H9 (cell line): ENCODE data around the gene PGS1. TPM values are rescaled to one million over a fixed set of nuclear protein-coding genes. Genes with fewer than 3 reads are reported as not detected.

ENCODE experiments used
- DNase-seq: peaks from one replicate; pipeline ENCODE4 v3.0.0-alpha.2; 2017
- H2AFZ ChIP-seq: one replicate; pipeline ENCODE4 v1.6.1; 2013; ENCODE audit warnings: mild to moderate bottlenecking, low read length, control low read depth, moderate library complexity
- H2AK5ac ChIP-seq: 2 replicates; pipeline ENCODE4 v1.6.1; 2013; ENCODE audit warnings: low read length, control low read depth, mixed read lengths; ENCODE audit not compliant: insufficient read length
- H2BK120ac ChIP-seq: one replicate; pipeline ENCODE4 v1.6.1; 2013; ENCODE audit warnings: low read depth, mild to moderate bottlenecking, low read length, control low read depth, inconsistent platforms; ENCODE audit not compliant: poor library complexity, severe bottlenecking
- H2BK12ac ChIP-seq: 2 replicates; pipeline ENCODE4 v1.6.1; 2013; ENCODE audit warnings: low read length, control low read depth, mixed read lengths, low read depth; ENCODE audit not compliant: insufficient read length
- H2BK15ac ChIP-seq: 2 replicates; pipeline ENCODE4 v1.6.1; 2013; ENCODE audit warnings: low read depth, low read length, control low read depth
- H2BK20ac ChIP-seq: one replicate; pipeline ENCODE4 v1.6.1; 2013; ENCODE audit warnings: low read depth, mild to moderate bottlenecking, low read length, control low read depth, inconsistent platforms; ENCODE audit not compliant: poor library complexity, severe bottlenecking
- H2BK5ac ChIP-seq: 2 replicates; pipeline ENCODE4 v1.6.1; 2013; ENCODE audit warnings: low read length, control low read depth, mixed read lengths; ENCODE audit not compliant: insufficient read length
- H3K14ac ChIP-seq: 2 replicates; pipeline ENCODE4 v1.6.1; 2013; ENCODE audit warnings: low read length, control low read depth; ENCODE audit not compliant: insufficient read depth
- H3K18ac ChIP-seq: 2 replicates; pipeline ENCODE4 v1.6.1; 2013; ENCODE audit warnings: low read depth, mild to moderate bottlenecking, mixed read lengths, low read length, control low read depth; ENCODE audit not compliant: insufficient read length
- H3K23ac ChIP-seq: 2 replicates; pipeline ENCODE4 v1.6.1; 2013; ENCODE audit warnings: low read length, control low read depth, mixed read lengths, low read depth; ENCODE audit not compliant: insufficient read length
- H3K23me2 ChIP-seq: 2 replicates; pipeline ENCODE4 v1.6.1; 2013; ENCODE audit warnings: low read depth, mild to moderate bottlenecking, mixed read lengths, low read length, control low read depth; ENCODE audit not compliant: insufficient read length, poor library complexity, severe bottlenecking
- H3K27ac ChIP-seq: 2 replicates; pipeline ENCODE4 v1.5.1; 2013; ENCODE audit warnings: low read length, control low read depth, mixed read lengths, low read depth; ENCODE audit not compliant: insufficient read length
- H3K27me3 ChIP-seq: 2 replicates; pipeline ENCODE4 v1.6.1; 2013; ENCODE audit warnings: low read length, control low read depth, inconsistent platforms; ENCODE audit not compliant: insufficient read depth
- H3K4ac ChIP-seq: 2 replicates; pipeline ENCODE4 v1.6.1; 2013; ENCODE audit warnings: low read depth, mild to moderate bottlenecking, control low read depth, inconsistent platforms, low read length, moderate library complexity
- H3K4me1 ChIP-seq: 2 replicates; pipeline ENCODE4 v1.6.1; 2013; ENCODE audit warnings: low read length, control low read depth, inconsistent platforms; ENCODE audit not compliant: insufficient read depth
- H3K4me2 ChIP-seq: 2 replicates; pipeline ENCODE4 v1.6.1; 2013; ENCODE audit warnings: low read length, control low read depth, mixed read lengths; ENCODE audit not compliant: insufficient read length, insufficient read depth
- H3K56ac ChIP-seq: 2 replicates; pipeline ENCODE4 v1.6.1; 2013; ENCODE audit warnings: low read depth, mild to moderate bottlenecking, mixed read lengths, low read length, control low read depth; ENCODE audit not compliant: insufficient read length
- H3K79me1 ChIP-seq: 2 replicates; pipeline ENCODE4 v1.6.1; 2013; ENCODE audit warnings: low read depth, mild to moderate bottlenecking, moderate library complexity, low read length, control low read depth, inconsistent platforms; ENCODE audit not compliant: insufficient read depth, poor library complexity, severe bottlenecking
- H3K79me2 ChIP-seq: 2 replicates; pipeline ENCODE4 v1.6.1; 2013; ENCODE audit warnings: low read length, control low read depth, inconsistent platforms; ENCODE audit not compliant: insufficient read depth
- H3K9ac ChIP-seq: 2 replicates; pipeline ENCODE4 v1.6.1; 2013; ENCODE audit warnings: low read length, control low read depth, mixed read lengths; ENCODE audit not compliant: insufficient read length; ENCODE audit errors: extremely low read depth
- H3K9me3 ChIP-seq: one replicate; pipeline ENCODE4 v1.6.1; 2013; ENCODE audit warnings: low read depth, low read length, inconsistent platforms; ENCODE audit not compliant: control insufficient read depth
- H3T11ph ChIP-seq: one replicate; pipeline ENCODE4 v1.6.1; 2013; ENCODE audit warnings: mild to moderate bottlenecking, low read length, control low read depth, inconsistent platforms
- H4K20me1 ChIP-seq: one replicate; pipeline ENCODE4 v1.6.1; 2013; ENCODE audit not compliant: control insufficient read depth, insufficient read length, insufficient read depth
- H4K5ac ChIP-seq: 2 replicates; pipeline ENCODE4 v1.6.1; 2013; ENCODE audit warnings: low read depth, mild to moderate bottlenecking, mixed read lengths, low read length, control low read depth; ENCODE audit not compliant: insufficient read length
- H4K8ac ChIP-seq: replicated peaks from 2 replicates; pipeline ENCODE4 v1.6.1; 2013; ENCODE audit warnings: low read length, control low read depth, mixed read lengths, low read depth; ENCODE audit not compliant: insufficient read length
- H4K91ac ChIP-seq: 2 replicates; pipeline ENCODE4 v1.6.1; 2013; ENCODE audit warnings: low read depth, mild to moderate bottlenecking, moderate library complexity, mixed read lengths, low read length, control low read depth; ENCODE audit not compliant: insufficient read length
- H3K27ac Mint-ChIP-seq, 3 experiments: 2 replicates in 2 of 3; 3 replicates in 1 of 3; pipeline ENCODE4 v1.8.0; 2020 to 2021; ENCODE audit warnings: mixed read lengths in 3 of 3, mild to moderate bottlenecking in 1 of 3, moderate library complexity in 1 of 3
- H3K27me3 Mint-ChIP-seq: 2 replicates; pipeline ENCODE4 v1.8.0; 2021; ENCODE audit warnings: low read depth, mild to moderate bottlenecking, moderate library complexity, mixed read lengths
- H3K36me3 Mint-ChIP-seq, 3 experiments: 2 replicates in 2 of 3; 3 replicates in 1 of 3; pipeline ENCODE4 v1.8.0; 2020 to 2021; ENCODE audit warnings: low read depth in 3 of 3, mixed read lengths in 3 of 3; ENCODE audit not compliant: insufficient read depth in 1 of 3
- H3K4me1 Mint-ChIP-seq, 2 experiments: 2 replicates each; pipeline ENCODE4 v1.8.0; 2020; ENCODE audit warnings: mixed read lengths in 2 of 2
- H3K4me3 Mint-ChIP-seq, 2 experiments: 2 replicates in 1 of 2; 3 replicates in 1 of 2; pipeline ENCODE4 v1.8.0; 2020 to 2021; ENCODE audit warnings: mild to moderate bottlenecking in 2 of 2, mixed read lengths in 2 of 2, moderate library complexity in 1 of 2
- H3K9me3 Mint-ChIP-seq, 2 experiments: 2 replicates in 1 of 2; 3 replicates in 1 of 2; pipeline ENCODE4 v1.8.0; 2020; ENCODE audit warnings: mild to moderate bottlenecking in 2 of 2, mixed read lengths in 2 of 2, moderate library complexity in 1 of 2
- WGBS: extraction: QIAGEN DNeasy Blood & Tissue Kit; methylation state at CpG from one replicate; pipeline ENCODE4 v1.1.7; 2013; ENCODE audit warnings: missing lambda C conversion rate, low lambda C conversion rate, mixed read lengths; ENCODE audit not compliant: insufficient read length; ENCODE audit errors: extremely low coverage; 5-methylcytosine and 5-hydroxymethylcytosine counted together
- total RNA-seq: library from RNA; stranded (reverse); gene quantifications from 2 replicates; pipeline ENCODE4 v1.2.1, GENCODE V29; 2021
- TF ChIP-seq, protein P1 (sequence below): fragments of 200-600 bp; sonication (generic); conservative IDR thresholded peaks from 3 replicates; pipeline ENCODE4 v1.8.0; 2021; ENCODE audit warnings: antibody characterized with exemption, mild to moderate bottlenecking

Gene PGS1
- total RNA-seq, 1 experiment from 2014 or later = 45.7 TPM

DNA sequence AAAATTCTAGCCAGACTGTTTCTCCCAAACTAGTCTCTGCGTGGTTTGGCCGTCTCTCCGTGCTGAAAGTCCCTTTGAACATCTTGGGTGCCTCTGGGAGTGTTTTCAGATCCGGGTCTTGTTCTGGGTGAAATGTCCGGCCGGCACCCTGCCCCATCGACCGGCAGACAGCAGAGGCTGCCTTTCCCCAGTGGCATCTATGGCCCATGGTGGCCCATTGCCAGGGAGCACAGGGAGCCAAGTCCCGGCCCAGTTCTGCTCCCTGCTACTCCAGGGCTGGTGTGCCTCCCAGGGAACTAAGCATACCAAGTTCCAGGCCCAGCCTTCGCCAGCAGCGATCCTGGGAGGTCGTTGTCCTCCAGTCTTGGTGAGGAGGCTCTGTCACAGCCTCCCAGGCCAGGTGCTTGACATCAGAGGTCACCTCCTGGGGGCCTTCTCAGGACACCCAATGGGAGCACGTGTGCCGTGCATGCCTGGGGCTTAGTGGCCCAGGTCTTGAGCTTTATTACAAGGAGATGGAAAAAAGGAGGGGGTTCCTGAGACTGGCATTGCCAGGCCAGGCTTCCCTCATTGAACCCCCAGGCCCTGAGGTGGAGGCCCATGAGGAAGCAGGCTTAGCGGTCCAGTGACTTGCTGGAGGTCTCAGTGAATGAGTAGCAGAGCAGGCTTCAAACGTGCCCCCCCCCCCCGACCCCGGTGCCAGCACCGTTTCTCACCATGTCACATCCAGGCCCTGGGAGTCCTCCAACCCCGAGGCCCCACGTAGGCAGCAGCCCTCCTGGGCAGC lies 54.0 kb downstream of the PGS1 start:
- H3K4me3 Mint-ChIP-seq = no peak overlapping the region
- H3K18ac ChIP-seq = no peak overlapping the region
- H3K14ac ChIP-seq = no peak overlapping the region
- H3K27me3 Mint-ChIP-seq = peaks cover 6% of the 10 kb centered on the region
- no peaks in the 10 kb centered on the region; the same call in none of the 2 replicates for H3K4me1 ChIP-seq
- no peaks in the 10 kb centered on the region for H3K9me3 ChIP-seq
- no peak overlapping the region for H4K8ac ChIP-seq
- no peaks in the 10 kb centered on the region for H4K20me1 ChIP-seq
- H2BK12ac ChIP-seq = no peak overlapping the region
- no peak overlapping the region for H3K4ac ChIP-seq
- H3K4me2 ChIP-seq = no peak overlapping the region
- no peak overlapping the region for H2AFZ ChIP-seq
- no peaks in the 10 kb centered on the region for H3K23me2 ChIP-seq
- peaks cover 20 to 34% of the 10 kb centered on the region in 2 experiments for H3K4me1 Mint-ChIP-seq
- H2AK5ac ChIP-seq = no peak overlapping the region
- WGBS = no CpG with 5 or more reads among the region's 21 CpGs
- no peak overlapping the region for H2BK15ac ChIP-seq
- no peak overlapping the region for H3K27ac ChIP-seq
- no peaks in the 10 kb centered on the region for H3K79me1 ChIP-seq
- H3K9me3 Mint-ChIP-seq = no peaks in the 10 kb centered on the region
- no peaks in the 10 kb centered on the region for H3K79me2 ChIP-seq
- no peak overlapping the region for H3K9ac ChIP-seq
- H3K56ac ChIP-seq = no peak overlapping the region
- H4K5ac ChIP-seq = no peak overlapping the region
- no peaks in the 10 kb centered on the region for H3K27me3 ChIP-seq
- peaks cover 3 to 14% (median 9%) of the 10 kb centered on the region in 3 experiments for H3K36me3 Mint-ChIP-seq
- no peak overlapping the region for H2BK120ac ChIP-seq
- TF ChIP-seq, protein P1, sequence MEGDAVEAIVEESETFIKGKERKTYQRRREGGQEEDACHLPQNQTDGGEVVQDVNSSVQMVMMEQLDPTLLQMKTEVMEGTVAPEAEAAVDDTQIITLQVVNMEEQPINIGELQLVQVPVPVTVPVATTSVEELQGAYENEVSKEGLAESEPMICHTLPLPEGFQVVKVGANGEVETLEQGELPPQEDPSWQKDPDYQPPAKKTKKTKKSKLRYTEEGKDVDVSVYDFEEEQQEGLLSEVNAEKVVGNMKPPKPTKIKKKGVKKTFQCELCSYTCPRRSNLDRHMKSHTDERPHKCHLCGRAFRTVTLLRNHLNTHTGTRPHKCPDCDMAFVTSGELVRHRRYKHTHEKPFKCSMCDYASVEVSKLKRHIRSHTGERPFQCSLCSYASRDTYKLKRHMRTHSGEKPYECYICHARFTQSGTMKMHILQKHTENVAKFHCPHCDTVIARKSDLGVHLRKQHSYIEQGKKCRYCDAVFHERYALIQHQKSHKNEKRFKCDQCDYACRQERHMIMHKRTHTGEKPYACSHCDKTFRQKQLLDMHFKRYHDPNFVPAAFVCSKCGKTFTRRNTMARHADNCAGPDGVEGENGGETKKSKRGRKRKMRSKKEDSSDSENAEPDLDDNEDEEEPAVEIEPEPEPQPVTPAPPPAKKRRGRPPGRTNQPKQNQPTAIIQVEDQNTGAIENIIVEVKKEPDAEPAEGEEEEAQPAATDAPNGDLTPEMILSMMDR = no peak
- no peak overlapping the region for H3K27ac Mint-ChIP-seq
- H4K91ac ChIP-seq = no peak overlapping the region
- H2BK20ac ChIP-seq = no peak overlapping the region
- DNase-seq = no peak
- no peak overlapping the region for H3T11ph ChIP-seq
- H2BK5ac ChIP-seq = no peak overlapping the region
- no peak overlapping the region for H3K23ac ChIP-seq
